ENCODE data around the gene OLFML2A.

Gene OLFML2A

GRCh38 chr9:124784509-124784908 is 7.6 kb downstream of the OLFML2A start:
- Histone ChIP-seq H3K4me1 (ENCODE audit: low read length) (peaks cover 15% of the 10 kb centered on the region), H3K36me3 (replicated peaks; ENCODE audit: low read depth, low read length) (no peaks in the 10 kb centered on the region), H3K4me3 (ENCODE audit: low read length) (no peak overlapping the region), H3K79me2 (ENCODE audit: low read length) (no peaks in the 10 kb centered on the region), H3K9ac (ENCODE audit: low read length) (no peak overlapping the region), H4K20me1 (ENCODE audit: insufficient read depth, low read length) (no peaks in the 10 kb centered on the region), H3K9me3 (ENCODE audit: insufficient read depth, low read length) (no peaks in the 10 kb centered on the region), H3K27me3 (ENCODE audit: low read depth, low read length) (no peaks in the 10 kb centered on the region), H2AFZ (ENCODE audit: low read depth, low read length) (no peak overlapping the region), H3K27ac (ENCODE audit: low read length) (no peak overlapping the region), H3K4me2 (ENCODE audit: low read length) (no peak overlapping the region)
- TF ChIP-seq CTCF (IDR thresholded peaks at IDR 0.05; ENCODE audit: low read depth, low read length) (no peak), EZH2phosphoT487 (IDR thresholded peaks at IDR 0.05; ENCODE audit: low read depth) (no peak)

GRCh38 chr9:124786881-124787573 is 10.1 kb downstream of the OLFML2A start:
- no peaks in the 10 kb centered on the region for H3K36me3 ChIP-seq (replicated peaks; ENCODE audit: low read depth, low read length)
- H4K20me1 ChIP-seq (ENCODE audit: insufficient read depth, low read length): no peaks in the 10 kb centered on the region
- peaks cover 3% of the 10 kb centered on the region for H3K4me1 ChIP-seq (ENCODE audit: low read length)
- no peak overlapping the region for H2AFZ ChIP-seq (ENCODE audit: low read depth, low read length)
- H3K4me2 ChIP-seq (ENCODE audit: low read length): no peak overlapping the region
- no peak overlapping the region for H3K27ac ChIP-seq (ENCODE audit: low read length)
- H3K9me3 ChIP-seq (ENCODE audit: insufficient read depth, low read length): no peaks in the 10 kb centered on the region
- no peak for TF ChIP-seq CTCF (IDR thresholded peaks at IDR 0.05; ENCODE audit: low read depth, low read length)
- no peak for TF ChIP-seq EZH2phosphoT487 (IDR thresholded peaks at IDR 0.05; ENCODE audit: low read depth)
- H3K9ac ChIP-seq (ENCODE audit: low read length): no peak overlapping the region
- H3K79me2 ChIP-seq (ENCODE audit: low read length): no peaks in the 10 kb centered on the region
- no peaks in the 10 kb centered on the region for H3K27me3 ChIP-seq (ENCODE audit: low read depth, low read length)
- H3K4me3 ChIP-seq (ENCODE audit: low read length): no peak overlapping the region

- no peaks in the 10 kb centered on the region for H3K36me3 ChIP-seq (replicated peaks; ENCODE audit: low read depth, low read length)
- no peak overlapping the region for H3K9ac ChIP-seq (ENCODE audit: low read length)
- H3K4me1 ChIP-seq (ENCODE audit: low read length): no peaks in the 10 kb centered on the region
- no peaks in the 10 kb centered on the region for H3K9me3 ChIP-seq (ENCODE audit: insufficient read depth, low read length)
- no peak overlapping the region for H3K27ac ChIP-seq (ENCODE audit: low read length)
- no peaks in the 10 kb centered on the region for H3K79me2 ChIP-seq (ENCODE audit: low read length)
- no peak overlapping the region for H2AFZ ChIP-seq (ENCODE audit: low read depth, low read length)
- H3K4me2 ChIP-seq (ENCODE audit: low read length): no peak overlapping the region
- H4K20me1 ChIP-seq (ENCODE audit: insufficient read depth, low read length): no peaks in the 10 kb centered on the region
- no peaks in the 10 kb centered on the region for H3K27me3 ChIP-seq (ENCODE audit: low read depth, low read length)
- no peak for TF ChIP-seq CTCF (IDR thresholded peaks at IDR 0.05; ENCODE audit: low read depth, low read length)
- TF ChIP-seq EZH2phosphoT487 (IDR thresholded peaks at IDR 0.05; ENCODE audit: low read depth): no peak
- no peak overlapping the region for H3K4me3 ChIP-seq (ENCODE audit: low read length)
Measured at GRCh38 chr9:124788542-124789217, 11.7 kb downstream of the OLFML2A start.

- Histone ChIP-seq H3K27me3 (ENCODE audit: low read depth, low read length) (no peaks in the 10 kb centered on the region), H3K27ac (ENCODE audit: low read length) (no peak overlapping the region), H3K4me2 (ENCODE audit: low read length) (no peak overlapping the region), H3K4me1 (ENCODE audit: low read length) (no peaks in the 10 kb centered on the region), H3K79me2 (ENCODE audit: low read length) (no peaks in the 10 kb centered on the region), H4K20me1 (ENCODE audit: insufficient read depth, low read length) (no peaks in the 10 kb centered on the region), H3K36me3 (replicated peaks; ENCODE audit: low read depth, low read length) (no peaks in the 10 kb centered on the region), H3K9me3 (ENCODE audit: insufficient read depth, low read length) (no peaks in the 10 kb centered on the region), H2AFZ (ENCODE audit: low read depth, low read length) (no peak overlapping the region), H3K4me3 (ENCODE audit: low read length) (no peak overlapping the region), H3K9ac (ENCODE audit: low read length) (no peak overlapping the region)
- no peak for TF ChIP-seq CTCF (IDR thresholded peaks at IDR 0.05; ENCODE audit: low read depth, low read length)
- no peak for TF ChIP-seq EZH2phosphoT487 (IDR thresholded peaks at IDR 0.05; ENCODE audit: low read depth)
Measured at GRCh38 chr9:124789531-124789930, 12.6 kb downstream of the OLFML2A start.
